Retinal pigment epithelial cell (primary cell): ENCODE results near the gene MUS81.

ENCODE experiments used
- DNase-seq: peaks from one replicate; pipeline ENCODE4 v3.0.0-alpha.2; 2010; ENCODE audit warnings: low read depth
- H3K4me3 ChIP-seq: 2 replicates; pipeline ENCODE4 v1.5.1; 2011; ENCODE audit warnings: mild to moderate bottlenecking, low read length, control low read depth, moderate library complexity
- TF ChIP-seq, protein P1 (sequence below): conservative IDR thresholded peaks from 2 replicates; pipeline ENCODE4 v1.5.1; 2011; ENCODE audit warnings: low read depth, low read length, control low read depth, inconsistent platforms

Gene MUS81

DNA sequence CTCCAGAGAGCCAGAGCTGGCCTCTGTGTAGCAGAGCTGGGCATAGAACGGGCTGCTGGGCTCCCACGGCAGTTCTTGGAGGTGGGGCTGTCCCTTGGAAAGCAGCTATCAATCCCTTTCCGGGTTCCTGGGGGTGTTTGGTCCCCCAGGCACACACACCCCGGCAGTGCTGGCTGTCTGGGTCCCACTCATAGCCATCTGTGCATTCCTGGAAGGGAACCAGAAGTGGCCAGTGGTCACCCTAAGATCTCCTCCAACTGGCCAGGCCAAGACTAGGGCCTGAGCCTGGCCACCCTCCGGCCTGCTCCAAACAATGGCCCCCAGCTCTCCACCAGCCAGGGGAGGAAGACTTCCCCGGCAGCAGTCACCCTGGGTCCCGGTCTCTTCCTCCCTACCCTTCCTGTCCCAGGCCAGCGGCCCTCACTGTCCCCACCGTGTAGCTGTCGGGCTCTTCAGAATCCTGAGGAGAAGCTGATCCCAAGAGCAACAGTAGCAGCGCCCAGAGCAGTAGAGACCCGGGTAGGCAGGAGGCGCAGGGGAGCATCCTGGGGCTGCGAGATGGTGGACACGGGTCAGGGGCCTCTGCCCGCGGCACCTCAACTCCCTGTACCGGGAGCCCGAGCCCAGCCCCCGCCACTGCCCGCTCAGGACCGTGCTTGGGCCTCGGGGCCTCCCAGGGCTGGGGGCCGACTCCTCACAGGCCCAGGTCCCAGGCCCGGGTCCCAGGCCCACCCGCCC, 11.7 kb downstream of the MUS81 start:
- H3K4me3 ChIP-seq: peak overlapping the region; percentile 75
- TF ChIP-seq, protein P1, sequence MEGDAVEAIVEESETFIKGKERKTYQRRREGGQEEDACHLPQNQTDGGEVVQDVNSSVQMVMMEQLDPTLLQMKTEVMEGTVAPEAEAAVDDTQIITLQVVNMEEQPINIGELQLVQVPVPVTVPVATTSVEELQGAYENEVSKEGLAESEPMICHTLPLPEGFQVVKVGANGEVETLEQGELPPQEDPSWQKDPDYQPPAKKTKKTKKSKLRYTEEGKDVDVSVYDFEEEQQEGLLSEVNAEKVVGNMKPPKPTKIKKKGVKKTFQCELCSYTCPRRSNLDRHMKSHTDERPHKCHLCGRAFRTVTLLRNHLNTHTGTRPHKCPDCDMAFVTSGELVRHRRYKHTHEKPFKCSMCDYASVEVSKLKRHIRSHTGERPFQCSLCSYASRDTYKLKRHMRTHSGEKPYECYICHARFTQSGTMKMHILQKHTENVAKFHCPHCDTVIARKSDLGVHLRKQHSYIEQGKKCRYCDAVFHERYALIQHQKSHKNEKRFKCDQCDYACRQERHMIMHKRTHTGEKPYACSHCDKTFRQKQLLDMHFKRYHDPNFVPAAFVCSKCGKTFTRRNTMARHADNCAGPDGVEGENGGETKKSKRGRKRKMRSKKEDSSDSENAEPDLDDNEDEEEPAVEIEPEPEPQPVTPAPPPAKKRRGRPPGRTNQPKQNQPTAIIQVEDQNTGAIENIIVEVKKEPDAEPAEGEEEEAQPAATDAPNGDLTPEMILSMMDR: peak; percentile 38
- DNase-seq: no peak

DNA sequence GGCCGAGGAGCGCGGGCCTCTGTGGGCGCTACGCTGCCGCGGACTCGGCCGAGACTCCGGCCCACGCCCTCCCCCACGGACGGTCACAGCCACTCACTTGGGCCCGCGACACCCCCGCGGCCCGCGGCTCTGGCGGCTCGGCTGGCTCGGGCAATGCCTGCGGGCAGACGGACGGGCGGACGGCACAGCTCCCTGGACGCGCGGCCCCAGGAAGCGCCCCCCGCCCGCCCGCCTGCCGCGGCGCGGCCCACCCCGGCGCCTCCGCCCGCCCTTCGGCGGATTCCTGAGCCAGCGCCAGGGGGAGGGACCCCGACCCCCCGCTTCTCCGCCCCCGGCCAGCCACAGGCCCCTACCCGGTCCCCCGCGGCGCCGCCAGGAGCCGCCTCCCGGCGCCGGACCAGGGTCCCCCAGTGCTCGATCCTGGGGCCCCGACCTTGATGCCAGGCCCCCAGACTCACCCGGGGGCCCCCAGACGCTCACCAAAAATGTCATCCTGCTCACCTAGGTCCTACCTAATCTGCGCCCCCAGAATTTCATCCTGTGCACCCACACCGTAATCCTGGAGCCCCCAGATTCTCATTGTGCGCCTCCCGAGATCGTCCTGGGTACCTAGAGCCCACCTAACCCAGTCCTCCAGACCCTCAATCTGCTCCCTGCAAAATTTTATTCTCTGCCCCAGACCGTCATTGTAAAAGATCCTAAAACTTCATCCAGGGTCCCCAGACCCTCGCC, 12.5 kb downstream of the MUS81 start, which contains the start of gene EFEMP2:
TSS of gene EFEMP2 (minus strand) at position 215 of the 732 bp plus-strand sequence. CDS start 446 bp downstream, outside the sequence.
- TF ChIP-seq, protein P1: no peak
- H3K4me3 ChIP-seq: peak within 1 kb of the TSS; percentile 75
- no peak for DNase-seq

DNA sequence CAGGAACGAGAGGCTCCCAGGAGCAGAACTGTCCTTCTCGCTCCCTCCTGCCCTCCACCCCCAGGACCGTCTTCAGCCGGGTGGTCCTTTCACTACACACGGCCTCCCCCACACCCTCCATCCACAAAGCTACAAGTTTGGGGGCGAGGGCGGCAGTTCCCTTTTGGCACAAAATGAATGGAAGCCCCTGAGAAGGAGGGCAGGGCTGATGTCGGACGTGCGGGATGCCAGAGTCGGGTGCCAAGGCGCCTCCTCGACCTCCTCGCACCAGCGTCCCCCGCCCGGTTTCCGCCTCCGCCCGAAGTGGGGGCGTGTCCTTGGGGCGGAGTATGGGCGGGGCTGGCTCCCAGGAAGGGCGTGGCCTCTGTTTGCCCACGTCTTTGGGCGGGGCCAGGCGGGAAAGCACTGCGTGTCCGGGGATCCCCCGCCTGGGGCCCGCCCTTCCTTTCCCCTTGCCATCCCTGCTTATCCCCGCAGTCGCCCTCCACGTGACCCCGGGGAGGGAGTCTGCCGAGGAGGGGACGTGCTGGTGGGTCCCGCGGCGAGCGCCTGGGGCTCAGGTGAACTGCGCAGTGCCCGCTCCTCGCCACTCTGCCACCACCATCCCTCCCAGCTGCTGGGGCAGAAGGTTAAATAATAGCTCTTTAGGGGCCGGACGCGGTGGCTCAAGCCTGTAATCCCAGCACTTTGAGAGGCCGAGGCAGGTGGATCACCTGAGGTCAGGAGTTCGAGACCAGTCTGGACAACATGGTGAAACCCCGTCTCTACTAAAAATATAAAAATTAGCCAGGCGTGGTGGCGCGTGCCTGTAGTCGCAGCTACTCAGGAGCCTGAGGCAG, 13.3 kb downstream of the MUS81 start:
- DNase-seq: peak; percentile 48
- TF ChIP-seq, protein P1: no peak
- peak overlapping the region; percentile 75 for H3K4me3 ChIP-seq

DNA sequence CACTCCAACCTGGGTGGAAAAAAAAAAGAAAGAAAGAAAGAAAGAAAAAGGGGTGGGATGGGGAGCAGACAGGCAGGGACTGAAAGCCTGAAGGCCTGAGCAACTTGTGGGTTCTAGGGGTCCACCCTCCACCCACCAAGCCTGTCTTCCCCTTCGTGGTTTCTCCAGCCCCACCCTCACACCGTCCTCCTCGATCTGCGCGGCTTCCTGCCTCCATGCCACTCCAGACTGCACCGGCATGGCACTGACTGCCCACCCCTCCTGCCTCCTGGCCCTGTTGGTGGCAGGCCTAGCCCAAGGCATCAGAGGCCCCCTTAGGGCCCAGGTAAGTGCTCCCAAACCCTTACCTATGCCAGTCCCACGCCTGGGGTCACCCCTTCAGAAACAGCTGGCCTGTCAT, 19.4 kb downstream of the MUS81 start, which contains the start of gene CTSW:
TSS of gene CTSW (plus strand) at position 221 of the 400 bp plus-strand sequence. CDS start at position 239, 18 bp downstream.
- TF ChIP-seq, protein P1: no peak
- no peak within 1 kb of the TSS for H3K4me3 ChIP-seq

DNA sequence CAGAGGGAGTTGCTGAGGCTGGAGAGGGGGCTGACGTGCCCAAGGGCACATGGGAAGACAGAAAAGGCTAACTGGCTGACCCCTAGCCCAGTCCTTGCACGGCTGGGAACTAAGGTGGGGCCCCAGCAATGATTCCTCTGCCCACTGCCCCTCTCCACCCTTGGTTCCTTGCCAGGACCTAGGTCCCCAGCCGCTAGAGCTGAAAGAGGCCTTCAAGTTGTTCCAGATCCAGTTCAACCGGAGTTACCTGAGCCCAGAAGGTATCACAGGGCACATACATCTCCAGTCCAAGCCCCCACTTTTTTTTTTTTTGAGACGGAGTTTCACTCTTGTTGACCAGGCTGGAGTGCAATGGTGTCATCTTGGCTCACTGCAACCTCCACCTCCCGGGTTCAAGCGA, 19.8 kb downstream of the MUS81 start:
- DNase-seq: no peak
- TF ChIP-seq, protein P1: no peak
- H3K4me3 ChIP-seq: no peak overlapping the region

More for the DNA sequence above, 19.4 kb downstream of the MUS81 start, which contains the start of gene CTSW:
- no peak for DNase-seq

DNA sequence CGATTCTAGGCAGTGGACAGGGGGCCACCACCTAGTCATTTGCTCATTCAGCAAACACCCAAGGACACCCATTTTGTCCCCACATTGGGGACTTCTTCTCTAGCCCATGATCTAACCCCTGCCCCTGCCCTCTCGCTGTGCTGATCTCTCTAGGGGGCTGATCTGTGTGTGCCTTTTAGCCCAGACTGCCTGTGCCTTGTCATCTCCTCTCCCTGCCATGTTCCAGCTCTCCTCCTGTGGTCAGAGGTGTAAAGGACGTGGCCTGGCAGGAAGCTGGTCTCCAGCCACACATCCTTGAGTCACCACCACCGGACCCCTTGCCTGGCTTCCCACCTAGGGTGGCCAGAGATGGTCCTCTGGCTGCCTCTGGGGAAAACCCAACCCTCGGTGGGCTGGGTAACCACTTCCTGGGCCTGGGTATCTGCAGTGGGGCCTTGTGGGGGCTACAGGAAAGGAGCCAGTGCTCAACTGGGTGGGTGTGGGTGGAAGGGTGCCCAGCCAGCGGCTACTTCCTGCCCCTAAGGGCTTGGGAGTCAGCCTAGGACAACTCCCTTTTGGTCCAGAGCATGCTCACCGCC, 20.7 kb downstream of the MUS81 start:
- TF ChIP-seq, protein P1: no peak
- H3K4me3 ChIP-seq: no peak overlapping the region
- DNase-seq: no peak
